Tracheal epithelial cell (primary cell): ENCODE measurements around the gene COL4A6. TPM values are rescaled to one million over a fixed set of nuclear protein-coding genes. Genes with fewer than 3 reads are reported as not detected.

Experiments
- total RNA-seq: library from RNA; depleted of rRNA; stranded (reverse); fragments of >200 nt; gene quantifications from 2 replicates; pipeline ENCODE4 v1.2.1, GENCODE V29; 2014

COL4A6 gene
- 24.1 and 26.9 TPM in 2 replicates for total RNA-seq

GRCh38 chrX:108438110-108438623, at the start of gene COL4A6:
TSS of gene COL4A6 (minus strand) at chrX:108438422. CDS start at chrX:108438196, 226 bp downstream.

GRCh38 chrX:108439426-108439942, 1.3 kb upstream of the COL4A6 start, which contains the start of gene COL4A5:
TSS of gene COL4A5 (plus strand) at chrX:108439838. CDS start at chrX:108440126, 288 bp downstream.

Other genes with a start within 250 kb of the COL4A6 start
- gene COL4A5, start 1.4 kb upstream of the COL4A6 start, total RNA-seq, result 71.8 and 80.7 TPM in 2 replicates